Fibroblast of skin of back (primary cell): ENCODE data around the gene MRPL49.
"Not testable (repeated sequence)": the region's sequence is repeated elsewhere in the genome, so short reads cannot be mapped to it uniquely, and the experiment has no call there.

Experiments
- DNase-seq: peaks from one replicate; pipeline ENCODE4 v3.0.0-alpha.2; 2013

The MRPL49 gene

GRCh38 chr11:65117206-65118096, 4.7 kb upstream of the MRPL49 start, which contains the start of gene ZNHIT2:
TSS of gene ZNHIT2 (minus strand) at chr11:65117701. CDS start at chr11:65117653, 48 bp downstream.
- DNase-seq, result peak; percentile 97

GRCh38 chr11:65118097-65118837, 3.9 kb upstream of the MRPL49 start:
- no peak for DNase-seq

DNA sequence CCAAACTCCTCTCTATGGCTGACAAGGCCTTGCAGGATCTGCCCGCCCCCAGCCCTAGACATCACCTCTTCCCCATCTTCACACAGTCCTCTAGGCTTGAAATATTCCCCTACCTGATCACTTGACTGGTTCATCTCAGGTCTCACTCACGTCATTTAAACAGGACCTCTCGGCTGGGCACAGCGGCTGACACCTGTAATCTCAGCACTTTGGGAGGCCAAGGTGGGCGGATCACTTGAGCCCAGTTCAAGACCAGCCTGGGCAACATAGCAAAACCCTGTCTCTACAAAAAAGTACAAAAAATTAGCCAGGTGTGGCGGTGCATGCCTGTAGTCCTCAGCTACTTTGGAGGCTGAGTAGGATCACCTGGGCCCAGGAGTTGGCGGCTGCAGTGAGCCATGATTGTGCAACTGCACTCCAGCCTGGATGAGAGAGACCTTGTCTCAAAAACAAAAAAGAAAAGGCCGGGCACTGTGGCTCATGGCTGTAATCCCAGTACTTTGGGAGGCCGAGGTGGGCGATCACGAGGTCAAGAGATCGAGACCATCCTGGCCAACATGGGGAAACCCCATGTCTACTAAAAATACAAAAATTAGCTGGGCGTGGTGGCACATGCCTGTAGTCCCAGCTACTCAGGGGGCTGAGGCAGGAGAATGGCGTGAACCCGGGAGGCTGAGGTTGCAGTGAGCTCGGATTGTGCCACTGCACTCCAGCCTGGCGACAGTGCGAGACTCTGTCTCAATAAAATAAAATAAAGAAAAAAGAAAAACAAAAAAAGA, 3.0 kb upstream of the MRPL49 start:
- DNase-seq, result not testable (repeated sequence)

GRCh38 chr11:65119670-65119995, 2.5 kb upstream of the MRPL49 start:
- no peak for DNase-seq

GRCh38 chr11:65120831-65121230, 1.3 kb upstream of the MRPL49 start:
- no peak for DNase-seq

DNA sequence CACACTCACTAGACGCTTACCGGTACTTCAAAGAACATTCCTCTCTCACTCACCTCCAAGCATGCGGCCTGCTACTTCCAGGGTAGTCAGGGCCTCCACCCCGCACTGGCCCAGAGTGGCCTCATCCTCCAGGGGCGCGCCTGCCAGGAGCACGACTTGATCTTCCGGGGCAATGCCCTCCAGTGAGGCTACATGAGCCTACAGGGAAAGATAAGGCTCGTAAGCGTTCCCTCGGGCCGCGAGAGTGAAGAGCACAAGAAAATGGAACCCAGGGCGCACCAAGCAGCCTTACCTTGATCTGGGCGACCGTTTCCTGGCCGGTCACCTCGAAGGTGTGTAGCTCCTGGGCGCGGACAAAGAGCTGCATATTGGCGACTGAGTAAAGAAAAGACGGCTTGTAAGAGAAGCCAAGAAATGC, 665 bp upstream of the MRPL49 start:
- no peak for DNase-seq

DNA sequence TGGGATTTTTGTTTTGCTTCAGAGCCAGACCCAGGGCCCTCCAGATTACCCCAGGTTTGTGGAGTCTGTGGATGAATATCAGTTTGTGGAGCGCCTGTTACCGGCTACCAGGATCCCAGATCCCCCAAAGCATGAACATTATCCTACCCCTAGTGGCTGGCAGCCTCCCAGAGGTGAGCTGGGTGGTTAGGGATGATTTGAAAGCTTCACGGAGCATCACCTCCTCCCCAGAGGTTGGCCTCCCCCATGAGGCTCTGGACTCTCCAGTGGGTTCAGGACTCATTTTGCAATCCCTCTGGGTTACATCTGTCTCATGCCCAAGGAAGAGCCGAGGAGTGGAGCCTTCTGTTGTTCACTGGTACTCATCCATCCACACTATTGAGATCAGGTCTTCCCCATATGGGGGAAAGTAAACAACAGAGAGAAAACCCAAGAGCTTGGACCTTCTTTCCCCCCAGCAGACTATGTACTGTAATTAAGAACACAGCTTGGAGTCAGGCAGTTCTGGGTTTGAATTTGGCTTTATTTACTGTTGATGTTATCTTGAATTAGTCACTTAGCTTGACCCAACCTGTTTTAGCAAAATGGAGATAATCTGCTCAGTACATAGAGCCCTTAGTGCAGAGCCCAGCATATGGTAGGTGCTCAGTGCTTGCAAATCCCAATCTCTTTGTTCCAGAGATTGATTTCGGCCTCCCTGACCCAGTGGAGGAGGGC, 2.5 kb downstream of the MRPL49 start:
- no peak for DNase-seq

GRCh38 chr11:65125197-65126056, 3.3 kb downstream of the MRPL49 start:
- DNase-seq, result no peak

- DNase-seq, result no peak
Measured at GRCh38 chr11:65126624-65127274, 4.6 kb downstream of the MRPL49 start.

GRCh38 chr11:65127473-65128181, 5.5 kb downstream of the MRPL49 start:
- no peak for DNase-seq

DNA sequence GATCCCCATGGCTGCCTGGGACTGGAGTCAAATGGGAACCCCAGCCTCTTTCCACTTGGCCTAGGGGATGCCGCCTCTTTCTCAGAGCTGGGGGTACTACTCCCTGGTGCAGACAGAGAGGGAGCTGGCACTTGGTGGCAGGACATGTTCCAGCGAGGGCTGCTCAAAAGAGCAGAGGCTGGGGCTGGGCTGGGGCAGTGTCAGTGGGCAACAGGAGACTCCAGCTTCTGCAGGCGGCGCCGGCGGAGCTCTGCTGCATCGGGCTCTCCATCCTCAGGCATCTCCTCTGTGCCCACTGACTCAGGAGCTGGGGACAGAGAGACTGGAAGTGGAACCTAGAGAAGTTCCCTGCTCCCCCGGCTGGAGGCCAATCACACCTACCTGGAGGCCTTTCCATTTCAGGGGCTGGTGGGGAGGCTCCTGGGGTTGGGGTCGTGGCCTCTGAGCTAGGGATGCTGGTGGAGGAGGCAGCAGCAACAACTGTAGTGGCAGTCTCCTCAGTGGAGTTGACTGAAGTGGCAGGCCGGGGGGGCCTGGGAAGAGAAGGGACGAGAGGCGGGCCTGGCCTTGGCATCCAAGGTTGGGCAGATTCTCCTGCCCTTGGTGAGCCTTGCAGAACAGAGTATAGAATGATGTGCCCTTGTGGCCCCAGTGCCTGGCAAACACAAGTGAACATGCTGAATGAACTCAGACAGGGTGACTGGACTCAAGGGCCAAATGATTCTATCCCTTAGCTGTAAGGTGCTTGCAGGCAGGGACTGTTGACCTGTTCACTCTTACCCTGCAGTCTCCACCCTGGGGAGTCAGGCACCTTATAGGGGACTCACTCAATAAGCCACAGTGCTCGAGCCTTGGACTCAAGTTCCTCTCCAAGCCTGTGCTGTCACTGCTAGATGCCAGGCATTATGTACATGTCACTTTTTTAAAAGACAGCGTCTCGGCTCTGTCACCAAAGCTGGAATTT, 6.3 kb downstream of the MRPL49 start:
- DNase-seq, result no peak

DNA sequence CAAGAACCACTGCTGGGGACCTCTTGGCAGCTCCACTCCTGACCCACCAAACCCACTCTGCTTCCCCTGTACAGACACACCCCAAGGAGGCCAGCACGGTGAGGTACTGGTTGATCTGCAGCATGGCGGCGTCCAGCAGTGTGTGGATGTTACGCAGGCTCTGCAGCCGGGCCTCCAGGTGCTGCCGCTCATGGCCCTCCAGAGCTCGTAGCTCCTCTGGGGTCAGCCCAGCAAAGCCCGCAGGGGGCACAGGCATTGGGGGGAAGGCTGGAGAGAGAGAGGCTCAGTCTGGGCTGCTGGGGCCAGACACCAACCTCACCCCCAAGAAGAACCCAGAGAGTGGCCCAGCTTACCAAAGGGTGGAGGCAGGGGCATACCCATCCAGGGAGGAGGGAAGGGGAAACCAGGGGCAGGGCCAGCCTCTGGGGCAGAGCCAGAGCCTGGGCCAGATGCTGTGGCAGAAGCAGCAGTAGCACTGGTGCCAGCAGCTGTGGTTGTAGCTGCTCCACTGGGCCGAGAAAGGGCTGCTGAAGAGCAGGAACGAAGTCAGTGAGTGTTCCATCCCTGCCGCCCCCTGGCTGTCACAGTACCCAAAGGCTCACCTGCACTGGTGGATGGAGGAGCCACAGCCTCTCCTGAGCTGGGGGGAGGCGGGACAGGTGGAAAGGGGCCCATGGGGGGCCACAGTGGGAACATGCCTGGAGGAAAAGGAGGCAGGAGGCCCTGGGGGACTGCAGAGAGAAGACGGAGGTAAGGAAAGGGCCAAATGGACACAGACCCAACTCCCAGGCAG, 7.7 kb downstream of the MRPL49 start:
- DNase-seq, result no peak

- no peak for DNase-seq
Measured at GRCh38 chr11:65130631-65131416, 8.7 kb downstream of the MRPL49 start.

DNA sequence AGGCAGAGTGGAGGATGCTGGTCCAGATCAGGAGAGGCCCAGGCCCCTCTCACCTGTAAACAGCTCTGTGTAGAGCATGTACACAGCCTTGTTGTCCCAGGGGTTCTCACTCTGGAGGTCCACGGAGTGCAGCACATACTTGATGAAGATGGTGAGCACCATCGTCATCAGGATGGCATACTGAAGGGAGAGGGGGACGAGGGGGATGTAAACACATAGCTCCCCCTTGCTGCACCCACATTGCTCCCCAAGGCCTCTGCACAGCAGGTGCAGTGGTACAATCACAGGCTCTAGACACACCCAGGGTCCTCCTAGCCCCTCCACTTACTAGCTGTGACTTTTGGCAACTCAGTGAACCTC, 9.3 kb downstream of the MRPL49 start:
- DNase-seq, result no peak

- no peak for DNase-seq
Measured at GRCh38 chr11:65131895-65132237, 9.7 kb downstream of the MRPL49 start.

DNA sequence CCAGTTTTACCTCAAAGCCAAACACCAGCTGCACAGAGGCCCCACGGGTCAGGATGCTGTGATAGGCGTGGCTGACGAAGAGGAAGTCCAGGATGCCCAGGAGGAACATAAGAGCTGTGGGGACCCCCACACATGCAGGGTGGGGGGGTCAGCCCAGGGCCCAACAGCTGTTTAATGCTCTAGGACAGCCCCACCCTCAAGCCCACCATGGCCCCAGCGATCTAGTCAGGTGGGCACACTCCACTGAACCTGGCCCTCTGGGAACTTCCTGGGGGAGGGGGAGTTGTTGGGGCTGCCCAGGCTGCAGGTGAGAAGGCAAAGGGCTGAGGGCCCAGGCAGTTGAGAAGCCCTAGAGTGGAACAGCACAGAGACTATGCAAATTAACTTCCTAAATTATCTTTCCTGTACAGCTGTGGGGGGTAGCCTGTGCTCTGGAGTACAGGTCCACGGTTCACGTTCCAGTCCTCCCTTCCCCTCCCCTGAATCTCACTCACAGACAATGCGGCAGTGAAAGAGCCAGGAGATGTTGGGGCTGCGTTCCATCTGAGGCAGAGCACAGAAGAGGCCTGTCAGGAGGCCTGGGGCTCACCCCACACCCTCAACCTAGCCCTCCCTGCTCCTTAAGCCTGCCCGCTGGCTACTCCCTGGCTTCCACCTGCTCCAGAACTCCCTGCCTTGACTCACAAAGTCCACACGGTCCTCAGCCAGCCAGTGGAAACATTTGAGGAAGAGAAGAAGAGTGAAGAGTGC, 10.3 kb downstream of the MRPL49 start:
- DNase-seq, result no peak
